PFSK-1 (cell line): ENCODE measurements around the gene FKBP4.

ENCODE experiments used
- FOXP2 ChIP-seq: optimal IDR thresholded peaks from 2 replicates; pipeline ENCODE3; 2011; ENCODE audit warnings: borderline replicate concordance, control low read depth, inconsistent platforms; ENCODE audit not compliant: insufficient read depth; ENCODE audit errors: extremely low read length, extremely low read depth
- POLR2AphosphoS5 ChIP-seq: IDR thresholded peaks from 2 replicates; pipeline ENCODE4 v1.6.1; 2012; ENCODE audit warnings: low read depth, mild to moderate bottlenecking, control low read depth, low read length, moderate library complexity
- SIN3A ChIP-seq: IDR thresholded peaks from 2 replicates; pipeline ENCODE4 v1.6.1; 2012; ENCODE audit warnings: mild to moderate bottlenecking, low read length, moderate library complexity, borderline replicate concordance; ENCODE audit not compliant: insufficient read depth
- TAF1 ChIP-seq: IDR thresholded peaks from 2 replicates; pipeline ENCODE4 v1.6.1; 2012; ENCODE audit warnings: low read length, control low read depth, borderline replicate concordance; ENCODE audit not compliant: insufficient read depth
- TF ChIP-seq, protein P1 (sequence below), 2 experiments: IDR thresholded peaks; 2 replicates each; pipeline versions ENCODE4 v1.6.1 to v1.8.0; 2011 to 2012; ENCODE audit warnings: low read depth in 2 of 2, low read length in 2 of 2, control low read depth in 1 of 2, inconsistent platforms in 1 of 2, mild to moderate bottlenecking in 1 of 2, moderate library complexity in 1 of 2; ENCODE audit not compliant: insufficient read depth in 1 of 2

DNA sequence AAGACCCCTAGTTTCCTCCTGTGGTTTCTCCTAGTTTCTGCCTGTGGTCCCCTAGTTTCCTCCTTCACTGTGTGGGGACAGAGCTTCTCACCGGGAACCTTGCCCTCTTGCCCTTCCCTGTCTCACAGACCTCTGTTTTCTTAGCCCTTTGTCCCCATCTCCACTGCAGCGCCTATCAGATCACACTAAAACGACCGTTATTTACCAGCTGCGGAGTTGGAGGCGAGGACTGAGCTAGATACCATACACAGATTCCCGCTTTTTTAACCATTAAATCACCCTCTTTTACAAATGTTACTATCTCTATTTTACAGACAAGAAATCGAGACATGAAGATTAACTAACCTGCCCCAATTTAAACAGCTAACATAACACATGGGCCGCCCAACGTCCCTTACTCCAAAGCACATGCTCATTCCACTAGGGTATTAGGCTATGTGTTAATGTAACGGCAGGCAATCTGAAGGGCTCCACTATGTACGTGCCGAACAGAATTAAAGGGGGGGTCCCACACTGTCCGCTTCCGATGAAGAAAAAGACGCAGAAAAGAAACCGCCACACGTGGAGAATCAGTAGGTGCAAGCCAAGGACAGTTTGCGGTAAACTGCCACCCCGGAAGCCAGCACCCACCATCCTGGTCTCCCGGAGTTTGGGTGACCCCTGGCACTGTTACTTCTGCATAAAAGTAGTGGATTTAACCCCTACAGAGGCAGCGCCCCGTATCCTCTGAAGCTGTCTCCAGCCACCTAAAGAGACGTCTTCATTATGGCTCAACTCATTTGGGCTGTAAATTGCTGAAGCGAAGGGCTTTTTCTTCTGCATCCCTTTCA is 1.9 kb upstream of the FKBP4 start:
- TF ChIP-seq TAF1 = no peak
- TF ChIP-seq FOXP2 = no peak
- no peak for TF ChIP-seq POLR2AphosphoS5
- no peak for TF ChIP-seq SIN3A
- TF ChIP-seq, protein P1, sequence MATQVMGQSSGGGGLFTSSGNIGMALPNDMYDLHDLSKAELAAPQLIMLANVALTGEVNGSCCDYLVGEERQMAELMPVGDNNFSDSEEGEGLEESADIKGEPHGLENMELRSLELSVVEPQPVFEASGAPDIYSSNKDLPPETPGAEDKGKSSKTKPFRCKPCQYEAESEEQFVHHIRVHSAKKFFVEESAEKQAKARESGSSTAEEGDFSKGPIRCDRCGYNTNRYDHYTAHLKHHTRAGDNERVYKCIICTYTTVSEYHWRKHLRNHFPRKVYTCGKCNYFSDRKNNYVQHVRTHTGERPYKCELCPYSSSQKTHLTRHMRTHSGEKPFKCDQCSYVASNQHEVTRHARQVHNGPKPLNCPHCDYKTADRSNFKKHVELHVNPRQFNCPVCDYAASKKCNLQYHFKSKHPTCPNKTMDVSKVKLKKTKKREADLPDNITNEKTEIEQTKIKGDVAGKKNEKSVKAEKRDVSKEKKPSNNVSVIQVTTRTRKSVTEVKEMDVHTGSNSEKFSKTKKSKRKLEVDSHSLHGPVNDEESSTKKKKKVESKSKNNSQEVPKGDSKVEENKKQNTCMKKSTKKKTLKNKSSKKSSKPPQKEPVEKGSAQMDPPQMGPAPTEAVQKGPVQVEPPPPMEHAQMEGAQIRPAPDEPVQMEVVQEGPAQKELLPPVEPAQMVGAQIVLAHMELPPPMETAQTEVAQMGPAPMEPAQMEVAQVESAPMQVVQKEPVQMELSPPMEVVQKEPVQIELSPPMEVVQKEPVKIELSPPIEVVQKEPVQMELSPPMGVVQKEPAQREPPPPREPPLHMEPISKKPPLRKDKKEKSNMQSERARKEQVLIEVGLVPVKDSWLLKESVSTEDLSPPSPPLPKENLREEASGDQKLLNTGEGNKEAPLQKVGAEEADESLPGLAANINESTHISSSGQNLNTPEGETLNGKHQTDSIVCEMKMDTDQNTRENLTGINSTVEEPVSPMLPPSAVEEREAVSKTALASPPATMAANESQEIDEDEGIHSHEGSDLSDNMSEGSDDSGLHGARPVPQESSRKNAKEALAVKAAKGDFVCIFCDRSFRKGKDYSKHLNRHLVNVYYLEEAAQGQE (IDR thresholded peaks at IDR 0.05; ENCODE audit: insufficient read depth in 1 of 2, low read depth in 2 of 2, low read length in 2 of 2) = no peak
